ENCODE measurements around the gene S100A1.
"Not testable (repeated sequence)": the region's sequence is repeated elsewhere in the genome, so short reads cannot be mapped to it uniquely, and the experiment has no call there.

S100A1 gene

DNA sequence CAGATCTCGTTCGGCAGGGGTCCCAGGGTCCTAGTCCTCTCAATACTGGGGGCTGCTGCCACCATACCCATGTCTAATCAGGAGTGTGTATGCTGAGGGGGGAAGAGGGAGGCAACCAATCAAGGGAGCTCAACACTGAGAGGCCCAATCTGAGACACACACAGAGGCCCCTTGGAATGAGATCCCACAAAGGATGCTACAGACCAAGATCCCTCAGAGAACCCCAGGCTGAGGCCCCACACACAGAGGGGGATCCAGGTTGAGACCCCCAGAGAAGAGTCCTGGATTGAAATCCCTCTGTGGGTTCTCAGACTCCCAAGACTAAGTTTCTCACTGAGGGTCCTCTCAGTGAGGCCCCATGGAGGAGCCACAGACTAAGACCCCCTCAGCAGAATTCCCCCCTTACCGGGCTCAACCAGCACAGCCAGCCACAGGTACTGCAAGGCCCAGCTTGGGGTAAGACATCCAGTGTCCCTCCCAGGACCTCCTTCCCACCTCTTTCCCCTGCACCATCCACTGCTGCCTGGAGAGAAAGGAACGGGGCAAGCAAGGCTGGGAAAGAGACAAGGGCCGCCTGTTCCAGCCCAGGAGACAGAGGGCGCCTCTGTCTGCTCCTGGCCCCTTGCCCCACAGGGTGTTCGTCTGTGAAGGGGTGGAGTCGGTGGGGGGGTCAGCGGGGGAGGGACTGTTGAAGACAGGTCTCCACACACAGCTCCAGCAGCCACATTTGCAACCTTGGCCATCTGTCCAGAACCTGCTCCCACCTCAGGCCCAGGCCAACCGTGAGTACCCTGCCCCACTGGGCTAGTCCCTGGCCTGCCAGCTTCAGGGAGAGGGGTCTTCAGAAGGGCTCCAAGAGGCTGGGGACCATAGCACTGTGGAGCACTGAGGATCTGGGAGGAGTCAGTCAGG is at the start of gene S100A1:
Gene S100A1, plus strand, starts transcription at position 720 of the 912 bp plus-strand sequence. CDS start 2,088 bp downstream, outside the sequence.
- Histone ChIP-seq H3K9ac (ENCODE audit: low read length) (peak within 1 kb of the TSS; percentile 30), H3K4me3 (ENCODE audit: low read length) (peak within 1 kb of the TSS; percentile 65), H3K27me3 (ENCODE audit: control insufficient read depth, insufficient read depth, low read length) (no peaks in the 10 kb centered on the region), H3K4me1 (ENCODE audit: control insufficient read depth, low read depth, low read length) (peaks cover 17% of the 10 kb centered on the region), H3K27ac (ENCODE audit: low read length) (no peak within 1 kb of the TSS), H3K36me3 (ENCODE audit: control insufficient read depth, low read depth, low read length) (peaks cover 6% of the 10 kb centered on the region), H3K9me3 (ENCODE audit: control insufficient read depth, low read depth, low read length) (no peaks in the 10 kb centered on the region)

- H3K27me3 ChIP-seq (ENCODE audit: control insufficient read depth, insufficient read depth, low read length), result no peaks in the 10 kb centered on the region
- H3K36me3 ChIP-seq (ENCODE audit: control insufficient read depth, low read depth, low read length), result no peaks in the 10 kb centered on the region
- H3K4me3 ChIP-seq (ENCODE audit: low read length), result no peak overlapping the region
- H3K27ac ChIP-seq (ENCODE audit: low read length), result no peak overlapping the region
- H3K4me1 ChIP-seq (ENCODE audit: control insufficient read depth, low read depth, low read length), result no peaks in the 10 kb centered on the region
- no peaks in the 10 kb centered on the region for H3K9me3 ChIP-seq (ENCODE audit: control insufficient read depth, low read depth, low read length)
- no peak overlapping the region for H3K9ac ChIP-seq (ENCODE audit: low read length)
Measured at GRCh38 chr1:153578490-153578889, 49.7 kb upstream of the S100A1 start.

- no peak overlapping the region for H3K4me3 ChIP-seq (ENCODE audit: low read length)
- no peaks in the 10 kb centered on the region for H3K36me3 ChIP-seq (ENCODE audit: control insufficient read depth, low read depth, low read length)
- no peaks in the 10 kb centered on the region for H3K27me3 ChIP-seq (ENCODE audit: control insufficient read depth, insufficient read depth, low read length)
- H3K27ac ChIP-seq (ENCODE audit: low read length), result no peak overlapping the region
- H3K9me3 ChIP-seq (ENCODE audit: control insufficient read depth, low read depth, low read length), result no peaks in the 10 kb centered on the region
- H3K4me1 ChIP-seq (ENCODE audit: control insufficient read depth, low read depth, low read length), result no peaks in the 10 kb centered on the region
- no peak overlapping the region for H3K9ac ChIP-seq (ENCODE audit: low read length)
Measured at GRCh38 chr1:153578936-153579335, 49.3 kb upstream of the S100A1 start.

DNA sequence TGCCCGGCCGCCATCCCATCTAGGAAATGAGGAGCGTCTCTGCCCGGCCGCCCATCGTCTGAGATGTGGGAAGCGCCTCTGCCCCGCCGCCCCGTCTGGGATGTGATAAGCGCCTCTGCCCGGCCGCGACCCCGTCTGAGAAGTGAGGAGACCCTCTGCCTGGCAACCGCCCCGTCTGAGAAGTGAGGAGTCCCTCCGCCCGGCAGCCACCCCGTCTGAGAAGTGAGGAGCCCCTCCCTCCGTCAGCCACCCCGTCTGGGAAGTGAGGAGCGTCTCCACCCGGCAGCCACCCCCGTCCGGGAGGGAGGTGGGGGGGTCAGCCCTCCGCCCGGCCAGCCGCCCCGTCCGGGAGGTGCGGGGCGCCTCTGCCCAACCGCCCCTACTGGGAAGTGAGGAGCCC is 45.4 kb upstream of the S100A1 start:
- not testable (repeated sequence) for H3K4me3 ChIP-seq (ENCODE audit: low read length); H3K4me1 ChIP-seq (ENCODE audit: control insufficient read depth, low read depth, low read length); H3K9ac ChIP-seq (ENCODE audit: low read length); H3K27ac ChIP-seq (ENCODE audit: low read length); H3K36me3 ChIP-seq (ENCODE audit: control insufficient read depth, low read depth, low read length); H3K9me3 ChIP-seq (ENCODE audit: control insufficient read depth, low read depth, low read length); H3K27me3 ChIP-seq (ENCODE audit: control insufficient read depth, insufficient read depth, low read length)

GRCh38 chr1:153583514-153583913 is 44.7 kb upstream of the S100A1 start:
- not testable (repeated sequence) for H3K27ac ChIP-seq (ENCODE audit: low read length); H3K27me3 ChIP-seq (ENCODE audit: control insufficient read depth, insufficient read depth, low read length); H3K9me3 ChIP-seq (ENCODE audit: control insufficient read depth, low read depth, low read length); H3K4me1 ChIP-seq (ENCODE audit: control insufficient read depth, low read depth, low read length); H3K4me3 ChIP-seq (ENCODE audit: low read length); H3K36me3 ChIP-seq (ENCODE audit: control insufficient read depth, low read depth, low read length); H3K9ac ChIP-seq (ENCODE audit: low read length)

DNA sequence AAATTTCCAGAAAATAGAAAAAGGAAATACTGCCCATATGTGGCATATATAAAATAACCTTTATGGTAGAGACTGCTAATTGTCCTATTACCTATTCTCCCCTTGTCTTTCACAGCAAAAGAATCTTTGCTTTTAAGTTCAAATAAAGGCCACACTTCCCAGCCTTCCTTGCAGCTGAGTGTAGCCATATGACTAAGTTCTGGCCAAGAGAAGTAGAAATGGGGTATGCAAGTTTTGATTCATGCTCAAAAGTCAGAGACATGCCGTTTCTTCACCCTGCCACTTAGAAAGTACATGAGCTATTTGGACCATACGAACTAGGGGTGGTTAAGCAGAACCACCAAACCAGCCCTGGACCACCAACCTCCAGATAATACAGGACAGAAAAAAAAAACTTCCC is 44.3 kb upstream of the S100A1 start:
- no peaks in the 10 kb centered on the region for H3K36me3 ChIP-seq (ENCODE audit: control insufficient read depth, low read depth, low read length)
- no peaks in the 10 kb centered on the region for H3K27me3 ChIP-seq (ENCODE audit: control insufficient read depth, insufficient read depth, low read length)
- H3K27ac ChIP-seq (ENCODE audit: low read length), result no peak overlapping the region
- no peaks in the 10 kb centered on the region for H3K9me3 ChIP-seq (ENCODE audit: control insufficient read depth, low read depth, low read length)
- H3K9ac ChIP-seq (ENCODE audit: low read length), result no peak overlapping the region
- no peak overlapping the region for H3K4me3 ChIP-seq (ENCODE audit: low read length)
- H3K4me1 ChIP-seq (ENCODE audit: control insufficient read depth, low read depth, low read length), result no peaks in the 10 kb centered on the region

- Histone ChIP-seq H3K27ac (ENCODE audit: low read length) (no peak overlapping the region), H3K4me1 (ENCODE audit: control insufficient read depth, low read depth, low read length) (no peaks in the 10 kb centered on the region), H3K9ac (ENCODE audit: low read length) (no peak overlapping the region)
Measured at GRCh38 chr1:153585006-153585405, 43.2 kb upstream of the S100A1 start.

GRCh38 chr1:153586347-153586746 is 41.9 kb upstream of the S100A1 start:
- Histone ChIP-seq H3K27ac (ENCODE audit: low read length) (no peak overlapping the region), H3K4me1 (ENCODE audit: control insufficient read depth, low read depth, low read length) (no peaks in the 10 kb centered on the region), H3K36me3 (ENCODE audit: control insufficient read depth, low read depth, low read length) (no peaks in the 10 kb centered on the region), H3K9me3 (ENCODE audit: control insufficient read depth, low read depth, low read length) (no peaks in the 10 kb centered on the region), H3K4me3 (ENCODE audit: low read length) (no peak overlapping the region), H3K27me3 (ENCODE audit: control insufficient read depth, insufficient read depth, low read length) (no peaks in the 10 kb centered on the region), H3K9ac (ENCODE audit: low read length) (no peak overlapping the region)

More at GRCh38 chr1:153585006-153585405, 43.2 kb upstream of the S100A1 start:
- no peak overlapping the region for H3K4me3 ChIP-seq (ENCODE audit: low read length)
- no peaks in the 10 kb centered on the region for H3K36me3 ChIP-seq (ENCODE audit: control insufficient read depth, low read depth, low read length)
- no peaks in the 10 kb centered on the region for H3K27me3 ChIP-seq (ENCODE audit: control insufficient read depth, insufficient read depth, low read length)
- H3K9me3 ChIP-seq (ENCODE audit: control insufficient read depth, low read depth, low read length), result no peaks in the 10 kb centered on the region

- H3K27ac ChIP-seq (ENCODE audit: low read length), result no peak overlapping the region
Measured at GRCh38 chr1:153587314-153587713, 40.9 kb upstream of the S100A1 start.

DNA sequence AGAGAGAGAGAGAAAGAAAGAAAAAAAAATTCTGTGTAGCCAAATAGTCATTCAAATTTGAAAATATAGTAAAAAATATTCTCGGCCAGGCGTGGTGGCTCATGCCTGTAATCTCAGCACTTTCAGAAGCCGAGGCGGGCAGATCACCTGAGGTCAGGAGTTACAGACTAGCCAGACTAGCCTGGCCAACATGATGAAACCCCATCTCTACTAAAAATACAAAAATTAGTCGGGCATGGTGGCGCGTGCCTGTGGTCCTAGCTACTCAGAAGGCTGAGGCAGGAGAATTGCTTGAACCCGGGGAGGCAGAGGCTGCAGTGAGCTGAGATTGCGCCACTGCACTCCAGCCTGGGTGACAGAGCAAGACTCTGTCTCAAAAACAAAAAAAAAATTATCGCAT is 40.2 kb upstream of the S100A1 start:
- H3K9ac ChIP-seq (ENCODE audit: low read length); H3K36me3 ChIP-seq (ENCODE audit: control insufficient read depth, low read depth, low read length); H3K9me3 ChIP-seq (ENCODE audit: control insufficient read depth, low read depth, low read length); H3K27me3 ChIP-seq (ENCODE audit: control insufficient read depth, insufficient read depth, low read length); H3K4me1 ChIP-seq (ENCODE audit: control insufficient read depth, low read depth, low read length); H3K27ac ChIP-seq (ENCODE audit: low read length); H3K4me3 ChIP-seq (ENCODE audit: low read length): not testable (repeated sequence)

More at GRCh38 chr1:153587314-153587713, 40.9 kb upstream of the S100A1 start:
- Histone ChIP-seq H3K9me3 (ENCODE audit: control insufficient read depth, low read depth, low read length) (no peaks in the 10 kb centered on the region), H3K4me3 (ENCODE audit: low read length) (no peak overlapping the region), H3K9ac (ENCODE audit: low read length) (no peak overlapping the region), H3K4me1 (ENCODE audit: control insufficient read depth, low read depth, low read length) (no peaks in the 10 kb centered on the region), H3K36me3 (ENCODE audit: control insufficient read depth, low read depth, low read length) (no peaks in the 10 kb centered on the region), H3K27me3 (ENCODE audit: control insufficient read depth, insufficient read depth, low read length) (no peaks in the 10 kb centered on the region)

DNA sequence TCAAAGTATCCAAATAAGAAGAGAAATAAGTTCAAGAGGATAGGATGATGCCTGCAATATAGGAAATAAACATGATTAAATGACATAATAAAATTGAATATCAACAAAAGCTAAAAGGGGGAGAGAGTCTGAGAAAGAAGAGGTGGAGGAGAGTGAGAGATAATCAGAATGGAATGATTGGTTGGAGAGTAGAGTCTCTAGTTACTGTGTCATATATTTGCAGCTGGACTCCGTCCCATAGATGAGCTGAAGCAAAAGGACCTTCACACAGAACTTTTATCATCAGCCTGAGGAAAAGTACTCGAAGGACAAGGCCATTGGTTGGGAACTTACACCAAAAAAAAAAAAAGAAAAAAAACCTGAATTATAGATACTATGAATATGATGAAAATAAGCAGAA is 39.8 kb upstream of the S100A1 start:
- no peak overlapping the region for H3K9ac ChIP-seq (ENCODE audit: low read length)
- H3K4me1 ChIP-seq (ENCODE audit: control insufficient read depth, low read depth, low read length), result no peaks in the 10 kb centered on the region
- H3K27ac ChIP-seq (ENCODE audit: low read length), result no peak overlapping the region
- no peak overlapping the region for H3K4me3 ChIP-seq (ENCODE audit: low read length)
- no peaks in the 10 kb centered on the region for H3K36me3 ChIP-seq (ENCODE audit: control insufficient read depth, low read depth, low read length)
- no peaks in the 10 kb centered on the region for H3K9me3 ChIP-seq (ENCODE audit: control insufficient read depth, low read depth, low read length)
- no peaks in the 10 kb centered on the region for H3K27me3 ChIP-seq (ENCODE audit: control insufficient read depth, insufficient read depth, low read length)

- H3K4me3 ChIP-seq (ENCODE audit: low read length), result no peak overlapping the region
- H3K4me1 ChIP-seq (ENCODE audit: control insufficient read depth, low read depth, low read length), result no peaks in the 10 kb centered on the region
- H3K27ac ChIP-seq (ENCODE audit: low read length), result no peak overlapping the region
- H3K27me3 ChIP-seq (ENCODE audit: control insufficient read depth, insufficient read depth, low read length), result no peaks in the 10 kb centered on the region
- no peak overlapping the region for H3K9ac ChIP-seq (ENCODE audit: low read length)
- no peaks in the 10 kb centered on the region for H3K36me3 ChIP-seq (ENCODE audit: control insufficient read depth, low read depth, low read length)
- H3K9me3 ChIP-seq (ENCODE audit: control insufficient read depth, low read depth, low read length), result no peaks in the 10 kb centered on the region
Measured at GRCh38 chr1:153592748-153593147, 35.5 kb upstream of the S100A1 start.

Data from iPS-18a (cell line).